H1 (cell line): ENCODE data around the gene EYA2. TPM values are rescaled to one million over a fixed set of nuclear protein-coding genes. Genes with fewer than 3 reads are reported as not detected.

ENCODE experiments used
- RNF2 ChIP-seq: fragments of 200-900, 300-1000 bp; sonication (generic); IDR thresholded peaks from 2 replicates; pipeline ENCODE4 v1.7.1; 2016; ENCODE audit warnings: borderline replicate concordance, low read depth, mild to moderate bottlenecking, antibody characterized with exemption, low read length; ENCODE audit not compliant: poor library complexity, severe bottlenecking; ENCODE audit errors: missing control alignments
- SIX5 ChIP-seq: IDR thresholded peaks from 2 replicates; pipeline ENCODE4 v1.6.1; 2011; ENCODE audit warnings: mild to moderate bottlenecking, low read depth, low read length
- TCF12 ChIP-seq: IDR thresholded peaks from 2 replicates; pipeline ENCODE4 v1.6.1; 2011; ENCODE audit warnings: low read depth, mild to moderate bottlenecking, low read length
- polyA plus RNA-seq, 7 experiments: library from polyadenylated mRNA; depleted of rRNA in 3 of 7; stranded (reverse) in 5 of 7; unstranded in 2 of 7; fragments of >200 nt in 5 of 7; fragments of 200-250 nt in 2 of 7; gene quantifications; 1 replicate in 5 of 7; 2 replicates in 1 of 7; 4 replicates in 1 of 7; pipeline versions ENCODE4 v1.2.1 to v1.2.3, GENCODE V29; 2011 to 2013; ENCODE audit warnings: missing spikeins in 2 of 7, mixed read lengths in 2 of 7
- total RNA-seq: library from RNA; stranded (reverse); fragmentation: NEBNext Ultra II Directional; extraction: Animal tissue kit (Norgen Biotek cat#: 25700); gene quantifications from 2 replicates; pipeline ENCODE4 v1.2.1, GENCODE V29; 2021
- TF ChIP-seq, protein P1 (sequence below): IDR thresholded peaks from 2 replicates; pipeline ENCODE4 v1.6.1; 2012; ENCODE audit warnings: inconsistent platforms

EYA2 gene
- total and polyA plus RNA-seq, 2 of the 8 experiments (the other 6 are each of a cell fraction or from before 2014, with no cell fraction given), result 1.6 to 1.7 TPM

DNA sequence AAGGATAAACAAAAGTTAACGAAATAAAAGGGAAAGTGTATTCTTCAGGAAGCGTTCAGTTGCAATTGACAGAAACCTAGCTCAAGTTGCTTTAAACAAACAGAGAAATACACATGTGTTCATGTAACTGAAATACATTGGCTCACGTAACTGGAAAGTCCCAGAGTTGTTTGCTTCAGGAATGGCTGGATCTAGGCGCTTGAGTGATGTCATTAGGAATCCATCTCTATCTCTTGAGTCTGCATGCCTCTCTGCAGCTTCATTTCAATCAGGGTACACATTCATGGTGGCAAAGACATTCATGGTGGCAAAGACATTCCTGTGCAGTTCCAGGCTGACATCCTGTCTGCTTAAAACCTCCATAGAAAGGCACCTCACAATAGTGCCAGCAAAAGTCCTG is 45.4 kb upstream of the EYA2 start (continued):
- TF ChIP-seq, protein P1, sequence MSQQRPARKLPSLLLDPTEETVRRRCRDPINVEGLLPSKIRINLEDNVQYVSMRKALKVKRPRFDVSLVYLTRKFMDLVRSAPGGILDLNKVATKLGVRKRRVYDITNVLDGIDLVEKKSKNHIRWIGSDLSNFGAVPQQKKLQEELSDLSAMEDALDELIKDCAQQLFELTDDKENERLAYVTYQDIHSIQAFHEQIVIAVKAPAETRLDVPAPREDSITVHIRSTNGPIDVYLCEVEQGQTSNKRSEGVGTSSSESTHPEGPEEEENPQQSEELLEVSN, result no peak
- no peak for TF ChIP-seq RNF2
- TF ChIP-seq TCF12, result no peak
- TF ChIP-seq SIX5, result no peak
- TF ChIP-seq, all 59 proteins: peak for 0
